Measurements from ENCODE around the gene MYL6.
A peak's percentile ranks its signal among the peaks of the same experiment; 100 is the strongest.

MYL6 gene

GRCh38 chr12:56117778-56118687 lies 40.1 kb upstream of the MYL6 start, which contains the start of gene ZC3H10:
Gene ZC3H10, plus strand, starts transcription at chr12:56118266. Its CDS starts 2,297 bp downstream, at chr12:56120563.
- DNase-seq (ENCODE audit: low read depth) = peak; percentile 99
- TF ChIP-seq CTCF (IDR thresholded peaks at IDR 0.05; ENCODE audit: insufficient read depth, low read depth, low read length, missing control alignments) = peak; percentile 56
- H3K4me3 ChIP-seq (ENCODE audit: low read length) = peak within 1 kb of the TSS; percentile 92

GRCh38 chr12:56118688-56119357 lies 39.3 kb upstream of the MYL6 start:
- DNase-seq (ENCODE audit: low read depth) = no peak
- H3K4me3 ChIP-seq (ENCODE audit: low read length) = peak overlapping the region; percentile 75
- TF ChIP-seq CTCF (IDR thresholded peaks at IDR 0.05; ENCODE audit: insufficient read depth, low read depth, low read length, missing control alignments) = no peak

GRCh38 chr12:56119361-56119796 lies 38.8 kb upstream of the MYL6 start:
- peak overlapping the region; percentile 75 for H3K4me3 ChIP-seq (ENCODE audit: low read length)
- TF ChIP-seq CTCF (IDR thresholded peaks at IDR 0.05; ENCODE audit: insufficient read depth, low read depth, low read length, missing control alignments) = peak; percentile 85
- DNase-seq (ENCODE audit: low read depth) = peak; percentile 87

GRCh38 chr12:56120158-56120846 lies 37.9 kb upstream of the MYL6 start:
- TF ChIP-seq CTCF (IDR thresholded peaks at IDR 0.05; ENCODE audit: insufficient read depth, low read depth, low read length, missing control alignments) = no peak
- no peak overlapping the region for H3K4me3 ChIP-seq (ENCODE audit: low read length)
- DNase-seq (ENCODE audit: low read depth) = peak; percentile 62

- no peak overlapping the region for H3K4me3 ChIP-seq (ENCODE audit: low read length)
- DNase-seq (ENCODE audit: low read depth) = no peak
- TF ChIP-seq CTCF (IDR thresholded peaks at IDR 0.05; ENCODE audit: insufficient read depth, low read depth, low read length, missing control alignments) = no peak
Measured at GRCh38 chr12:56121204-56121870, 36.8 kb upstream of the MYL6 start.

GRCh38 chr12:56122637-56123036 lies 35.5 kb upstream of the MYL6 start:
- no peak for DNase-seq (ENCODE audit: low read depth)
- no peak for TF ChIP-seq CTCF (IDR thresholded peaks at IDR 0.05; ENCODE audit: insufficient read depth, low read depth, low read length, missing control alignments)
- H3K4me3 ChIP-seq (ENCODE audit: low read length) = no peak overlapping the region
